HEK293T (cell line): ENCODE results near the gene PLTP.

ENCODE experiments used
- ARNT ChIP-seq: fragments of 450-650 bp; IDR thresholded peaks from 2 replicates; pipeline ENCODE4 v1.6.1; 2017; ENCODE audit warnings: mild to moderate bottlenecking
- BHLHE40 ChIP-seq: fragments of 450-650 bp; IDR thresholded peaks from 2 replicates; pipeline ENCODE4 v1.6.1; 2016; ENCODE audit warnings: mild to moderate bottlenecking, moderate library complexity, borderline replicate concordance
- ELF4 ChIP-seq: fragments of 450-650 bp; IDR thresholded peaks from 2 replicates; pipeline ENCODE4 v1.6.1; 2017; ENCODE audit warnings: antibody characterized with exemption
- FOXA1 ChIP-seq: fragments of 450-650 bp; IDR thresholded peaks from 2 replicates; pipeline ENCODE4 v1.6.1; 2016; ENCODE audit warnings: mild to moderate bottlenecking
- FOXK2 ChIP-seq: fragments of 450-650 bp; IDR thresholded peaks from 2 replicates; pipeline ENCODE4 v1.6.1; 2016; ENCODE audit warnings: mild to moderate bottlenecking
- FOXM1 ChIP-seq: fragments of 450-650 bp; IDR thresholded peaks from 2 replicates; pipeline ENCODE4 v1.6.1; 2017; ENCODE audit warnings: mild to moderate bottlenecking, borderline replicate concordance
- HDGF ChIP-seq: fragments of 450-650 bp; IDR thresholded peaks from 2 replicates; pipeline ENCODE4 v1.6.1; 2017; ENCODE audit warnings: antibody characterized with exemption, borderline replicate concordance
- L3MBTL2 ChIP-seq: fragments of 450-650 bp; conservative IDR thresholded peaks from 2 replicates; pipeline ENCODE4 v1.6.1; 2016; ENCODE audit warnings: mild to moderate bottlenecking
- LEF1 ChIP-seq: fragments of 450-650 bp; IDR thresholded peaks from 2 replicates; pipeline ENCODE4 v1.6.1; 2017; ENCODE audit warnings: mild to moderate bottlenecking, borderline replicate concordance
- PKNOX1 ChIP-seq: fragments of 450-650 bp; IDR thresholded peaks from 2 replicates; pipeline ENCODE4 v1.6.1; 2016
- SP1 ChIP-seq: fragments of 450-650 bp; IDR thresholded peaks from 2 replicates; pipeline ENCODE4 v1.6.1; 2017
- SUZ12 ChIP-seq: fragments of 450-650 bp; IDR thresholded peaks from 2 replicates; pipeline ENCODE4 v1.6.1; 2016; ENCODE audit warnings: mild to moderate bottlenecking
- TARDBP ChIP-seq: fragments of 450-650 bp; IDR thresholded peaks from 2 replicates; pipeline ENCODE4 v1.6.1; 2016
- ZNF384 ChIP-seq: fragments of 450-650 bp; IDR thresholded peaks from 2 replicates; pipeline ENCODE4 v1.6.1; 2016

- TF ChIP-seq BHLHE40 (no peak), PKNOX1 (no peak), LEF1 (no peak), FOXK2 (no peak), TARDBP (no peak), FOXM1 (no peak), L3MBTL2 (no peak), FOXA1 (no peak), SUZ12 (no peak), ARNT (no peak), ZNF384 (no peak), ELF4 (no peak), SP1 (no peak), HDGF (no peak)
Observed at GRCh38 chr20:45892049-45892825, 19.7 kb downstream of the PLTP start.
